Measurements from ENCODE around the gene PEAK1.

GRCh38 chr15:77384589-77385359, 35.1 kb downstream of the PEAK1 start:
- no peak for TF ChIP-seq CTCF (conservative IDR thresholded peaks at IDR 0.05)
- TF ChIP-seq ZFX (IDR thresholded peaks at IDR 0.05): no peak
